H1 (cell line): ENCODE data around the gene WDR64. TPM values are rescaled to one million over a fixed set of nuclear protein-coding genes. Genes with fewer than 3 reads are reported as not detected.

Experiments
- CTCF ChIA-PET: fragments of 300-600 bp; sonication (Branson Sonifier 250); formaldehyde crosslinking; loops from one replicate; lab custom pipeline; 2021; ENCODE audit not compliant: partially characterized antibody; lab: Charles Lee
- POLR2A ChIA-PET: fragments of 300-600 bp; sonication (Branson Sonifier 250); formaldehyde crosslinking; loops from one replicate; lab custom pipeline; 2021; ENCODE audit warnings: inconsistent platforms; ENCODE audit not compliant: partially characterized antibody; lab: Charles Lee
- DNase-seq, 2 experiments: peaks; one replicate each; pipeline versions ENCODE4 v3.0.0 to v3.0.0-alpha.2; 2010 to 2022; ENCODE audit warnings: low spot score in 2 of 2, low read depth in 1 of 2, mixed read lengths in 1 of 2
- FAIRE-seq: peaks from 2 replicates; lab custom pipeline; 2011; peaks lifted over from hg19 to GRCh38; lab: Jason Lieb, UNC
- H2AFZ ChIP-seq: 2 replicates; pipeline ENCODE4 v1.8.1; 2012; ENCODE audit warnings: low read length, inconsistent platforms
- H2AK5ac ChIP-seq: 2 replicates; pipeline ENCODE4 v1.6.1; 2013; ENCODE audit warnings: low read depth, low read length
- H2BK120ac ChIP-seq: replicated peaks from 2 replicates; pipeline ENCODE3; 2013; ENCODE audit warnings: low read depth, low read length, inconsistent platforms
- H2BK12ac ChIP-seq: 2 replicates; pipeline ENCODE4 v1.6.1; 2013; ENCODE audit warnings: low read depth, low read length
- H2BK15ac ChIP-seq: 2 replicates; pipeline ENCODE4 v1.6.1; 2013; ENCODE audit warnings: low read length
- H2BK20ac ChIP-seq: 2 replicates; pipeline ENCODE4 v1.6.1; 2013; ENCODE audit warnings: low read length
- H2BK5ac ChIP-seq: 2 replicates; pipeline ENCODE4 v1.6.1; 2013; ENCODE audit warnings: low read depth, low read length
- H3K14ac ChIP-seq: 2 replicates; pipeline ENCODE4 v1.6.1; 2013; ENCODE audit warnings: inconsistent platforms; ENCODE audit not compliant: insufficient read length
- H3K18ac ChIP-seq: 2 replicates; pipeline ENCODE4 v1.6.1; 2013; ENCODE audit warnings: low read length; ENCODE audit errors: extremely low read depth
- H3K23ac ChIP-seq: 2 replicates; pipeline ENCODE4 v1.6.1; 2013; ENCODE audit warnings: inconsistent platforms; ENCODE audit not compliant: insufficient read length
- H3K23me2 ChIP-seq: 2 replicates; pipeline ENCODE4 v1.6.1; 2013; ENCODE audit warnings: low read depth, low read length
- H3K27ac ChIP-seq: 2 replicates; pipeline ENCODE4 v1.6.1; 2011; ENCODE audit warnings: low read depth, low read length, inconsistent platforms
- H3K27me3 ChIP-seq, 4 experiments: replicated peaks in 1 of 4; 1 replicate in 1 of 4; 2 replicates in 3 of 4; pipeline versions ENCODE4 v1.6.1 to v1.8.1; 2011 to 2013; ENCODE audit warnings: low read length in 3 of 4, mild to moderate bottlenecking in 3 of 4, inconsistent platforms in 2 of 4, mixed read lengths in 2 of 4, moderate library complexity in 1 of 4; ENCODE audit not compliant: control insufficient read depth in 3 of 4, insufficient read depth in 3 of 4; ENCODE audit errors: extremely low read depth in 1 of 4
- H3K36me3 ChIP-seq, 4 experiments: 2 replicates each; pipeline versions ENCODE4 v1.6.1 to v1.8.1; 2011 to 2013; ENCODE audit warnings: mild to moderate bottlenecking in 4 of 4, low read length in 3 of 4, moderate library complexity in 2 of 4, control low read depth in 1 of 4, inconsistent platforms in 1 of 4; ENCODE audit not compliant: insufficient read depth in 4 of 4, control insufficient read depth in 2 of 4
- H3K4ac ChIP-seq: replicated peaks from 2 replicates; pipeline ENCODE3; 2013; ENCODE audit warnings: low read length, low read depth, mixed read lengths, inconsistent platforms; ENCODE audit not compliant: insufficient read length
- H3K4me1 ChIP-seq, 4 experiments: replicated peaks in 1 of 4; 1 replicate in 1 of 4; 2 replicates in 3 of 4; pipeline versions ENCODE4 v1.6.1 to v1.8.1; 2011 to 2013; ENCODE audit warnings: low read length in 3 of 4, inconsistent platforms in 2 of 4, mixed read lengths in 1 of 4; ENCODE audit not compliant: insufficient read depth in 4 of 4, control insufficient read depth in 3 of 4
- H3K4me2 ChIP-seq, 2 experiments: 2 replicates each; pipeline versions ENCODE4 v1.6.1 to v1.8.1; 2011 to 2013; ENCODE audit warnings: low read depth in 2 of 2, low read length in 2 of 2, control low read depth in 1 of 2, inconsistent platforms in 1 of 2, mild to moderate bottlenecking in 1 of 2; ENCODE audit not compliant: insufficient read depth in 1 of 2
- H3K4me3 ChIP-seq, 4 experiments: fragments of 200-600, 300-600 bp in 1 of 4; sonication (generic), shearing (Covaris generic), sonication (Bioruptor Twin) in 1 of 4; 2 replicates each; pipeline versions ENCODE4 v1.5.1 to v1.8.1; 2011 to 2016; ENCODE audit warnings: low read length in 4 of 4, low read depth in 3 of 4, control low read depth in 2 of 4, inconsistent platforms in 2 of 4, mild to moderate bottlenecking in 2 of 4, mixed read lengths in 1 of 4, moderate library complexity in 1 of 4; ENCODE audit not compliant: insufficient read depth in 2 of 4; ENCODE audit errors: extremely low read depth in 1 of 4
- H3K56ac ChIP-seq: replicated peaks from 2 replicates; pipeline ENCODE3; 2013; ENCODE audit warnings: low read depth, mild to moderate bottlenecking, mixed read lengths, low read length, inconsistent platforms; ENCODE audit not compliant: insufficient read length
- H3K79me1 ChIP-seq: 2 replicates; pipeline ENCODE4 v1.6.1; 2013; ENCODE audit warnings: low read depth, low read length, control low read depth
- H3K79me2 ChIP-seq, 2 experiments: 2 replicates each; pipeline versions ENCODE4 v1.6.1 to v1.8.1; 2012 to 2013; ENCODE audit warnings: low read length in 2 of 2, mild to moderate bottlenecking in 2 of 2, inconsistent platforms in 1 of 2; ENCODE audit not compliant: insufficient read depth in 2 of 2, control insufficient read depth in 1 of 2
- H3K9ac ChIP-seq, 4 experiments: replicated peaks in 1 of 4; 1 replicate in 1 of 4; 2 replicates in 3 of 4; pipeline versions ENCODE4 v1.6.1 to v1.8.1; 2011 to 2013; ENCODE audit warnings: low read depth in 3 of 4, low read length in 3 of 4, control low read depth in 2 of 4, mild to moderate bottlenecking in 2 of 4, moderate library complexity in 2 of 4, inconsistent platforms in 1 of 4; ENCODE audit errors: extremely low read depth in 1 of 4
- H3K9me3 ChIP-seq, 2 experiments: 2 replicates each; pipeline versions ENCODE4 v1.6.1 to v1.8.1; 2012 to 2013; ENCODE audit warnings: mild to moderate bottlenecking in 2 of 2, moderate library complexity in 2 of 2, control low read depth in 1 of 2, inconsistent platforms in 1 of 2, low read depth in 1 of 2, low read length in 1 of 2, mixed read lengths in 1 of 2; ENCODE audit not compliant: insufficient read depth in 2 of 2
- H4K20me1 ChIP-seq, 2 experiments: replicated peaks in 1 of 2; 2 replicates each; pipeline versions ENCODE3 to v1.8.1; 2011 to 2013; ENCODE audit warnings: inconsistent platforms in 2 of 2, low read length in 2 of 2, mild to moderate bottlenecking in 1 of 2; ENCODE audit not compliant: insufficient read depth in 2 of 2, control insufficient read depth in 1 of 2
- H4K5ac ChIP-seq: 2 replicates; pipeline ENCODE4 v1.6.1; 2013; ENCODE audit warnings: low read length, low read depth, mixed read lengths, inconsistent platforms; ENCODE audit not compliant: insufficient read length
- H4K8ac ChIP-seq: 2 replicates; pipeline ENCODE4 v1.8.0; 2013; ENCODE audit warnings: mild to moderate bottlenecking, moderate library complexity, low read length, inconsistent platforms; ENCODE audit not compliant: insufficient read depth; ENCODE audit errors: extremely low read depth
- H4K91ac ChIP-seq: replicated peaks from 2 replicates; pipeline ENCODE3; 2013; ENCODE audit warnings: low read length, mixed read lengths, inconsistent platforms; ENCODE audit not compliant: insufficient read length
- BRCA1 ChIP-seq: IDR thresholded peaks from 2 replicates; pipeline ENCODE4 v1.6.1; 2012; ENCODE audit warnings: low read depth, low read length, improper control_type of control experiment
- CBX5 ChIP-seq: fragments of 300-800, 300-1000 bp; sonication (generic); IDR thresholded peaks from 2 replicates; pipeline ENCODE4 v1.7.1; 2016; ENCODE audit warnings: antibody characterized with exemption, low read length, low read depth
- CEBPB ChIP-seq: IDR thresholded peaks from 2 replicates; pipeline ENCODE4 v1.6.1; 2012; ENCODE audit warnings: low read depth, low read length
- HDAC6 ChIP-seq: IDR thresholded peaks from one replicate; pipeline ENCODE4 v1.7.1; 2012; ENCODE audit warnings: low read depth, mild to moderate bottlenecking, inconsistent platforms, low read length, moderate library complexity
- JUND ChIP-seq: IDR thresholded peaks from 2 replicates; pipeline ENCODE4 v1.6.1; 2011; ENCODE audit warnings: mild to moderate bottlenecking, improper control_type of control experiment, low read length
- RNF2 ChIP-seq: fragments of 200-900, 300-1000 bp; sonication (generic); IDR thresholded peaks from 2 replicates; pipeline ENCODE4 v1.7.1; 2016; ENCODE audit warnings: borderline replicate concordance, low read depth, mild to moderate bottlenecking, antibody characterized with exemption, low read length; ENCODE audit not compliant: poor library complexity, severe bottlenecking; ENCODE audit errors: missing control alignments
- RXRA ChIP-seq: IDR thresholded peaks from 2 replicates; pipeline ENCODE4 v1.6.1; 2011; ENCODE audit warnings: low read depth, mild to moderate bottlenecking, low read length, moderate library complexity; ENCODE audit not compliant: insufficient read depth
- SP4 ChIP-seq: IDR thresholded peaks from 2 replicates; pipeline ENCODE4 v1.6.1; 2012; ENCODE audit warnings: low read length, inconsistent platforms
- WGBS, 2 experiments: shearing (Covaris generic) in 1 of 2; methylation state at CpG; one replicate each; pipeline versions ENCODE4 v1.1.6 to v1.1.7; 2013 to 2015; ENCODE audit warnings: low lambda C conversion rate in 2 of 2, mixed read lengths in 2 of 2, inconsistent platforms in 1 of 2, low coverage in 1 of 2, missing lambda C conversion rate in 1 of 2; ENCODE audit not compliant: insufficient replicate concordance in 2 of 2, insufficient coverage in 1 of 2, insufficient read length in 1 of 2; ENCODE audit errors: extremely low coverage in 1 of 2, missing lambda C conversion rate in 1 of 2; 5-methylcytosine and 5-hydroxymethylcytosine counted together
- polyA plus RNA-seq, 7 experiments: library from polyadenylated mRNA; depleted of rRNA in 3 of 7; stranded (reverse) in 5 of 7; unstranded in 2 of 7; fragments of >200 nt in 5 of 7; fragments of 200-250 nt in 2 of 7; gene quantifications; 1 replicate in 5 of 7; 2 replicates in 1 of 7; 4 replicates in 1 of 7; pipeline versions ENCODE4 v1.2.1 to v1.2.3, GENCODE V29; 2011 to 2013; ENCODE audit warnings: missing spikeins in 2 of 7, mixed read lengths in 2 of 7
- total RNA-seq: library from RNA; stranded (reverse); fragmentation: NEBNext Ultra II Directional; extraction: Animal tissue kit (Norgen Biotek cat#: 25700); gene quantifications from 2 replicates; pipeline ENCODE4 v1.2.1, GENCODE V29; 2021
- TF ChIP-seq, protein P1 (sequence below): IDR thresholded peaks from 2 replicates; pipeline ENCODE4 v1.6.1; 2012; ENCODE audit warnings: inconsistent platforms
- TF ChIP-seq, protein P2 (sequence below): IDR thresholded peaks from 2 replicates; pipeline ENCODE4 v1.6.1; 2011; ENCODE audit warnings: low read length, improper control_type of control experiment
- TF ChIP-seq, protein P3 (sequence below), 3 experiments: IDR thresholded peaks; 1 replicate in 2 of 3; 2 replicates in 1 of 3; pipeline versions ENCODE4 v1.5.1 to v1.6.1; 2011; ENCODE audit warnings: low read length in 3 of 3, mild to moderate bottlenecking in 3 of 3, inconsistent platforms in 2 of 3, low read depth in 1 of 3, moderate library complexity in 1 of 3; ENCODE audit not compliant: insufficient read depth in 1 of 3; ENCODE audit errors: control extremely low read depth in 1 of 3

Gene WDR64
- total and polyA plus RNA-seq, 2 of the 8 experiments (the other 6 are each of a cell fraction or from before 2014, with no cell fraction given): 0.02 TPM; not detected in 1

DNA sequence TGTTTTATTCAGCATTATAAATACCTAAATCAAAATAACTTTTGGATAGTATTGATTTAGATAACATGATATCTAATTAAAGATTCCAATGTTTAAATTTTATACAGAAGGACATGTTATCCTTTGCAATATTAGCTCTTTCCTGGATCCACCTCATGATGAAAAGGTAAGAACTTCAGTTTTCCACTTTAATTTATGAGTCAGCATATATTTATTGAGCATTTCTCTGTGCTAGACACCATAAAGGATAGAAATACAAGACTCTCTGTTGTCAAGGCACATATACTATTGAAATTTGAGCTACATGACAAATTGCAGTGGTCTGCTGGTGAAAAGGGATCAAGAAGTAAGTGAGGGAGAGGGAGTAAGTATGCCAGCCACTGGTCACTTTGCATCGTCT lies 127.8 kb downstream of the WDR64 start:
- no peak for DNase-seq
- WGBS, 2 experiments: 90% methylated on average over 1 of the region's 1 CpG; no CpG with 5 or more reads in 1 of the 2 experiments
- H3K27me3 ChIP-seq: no peaks in the 10 kb centered on the region
- no peak overlapping the region for H2AK5ac ChIP-seq
- no peak overlapping the region for H3K4ac ChIP-seq
- no peak overlapping the region for H2BK5ac ChIP-seq
- H2BK20ac ChIP-seq: no peak overlapping the region
- H2AFZ ChIP-seq: no peak overlapping the region
- no peaks in the 10 kb centered on the region for H3K36me3 ChIP-seq
- no peak overlapping the region for H2BK15ac ChIP-seq
- H3K9ac ChIP-seq: no peak overlapping the region
- H4K91ac ChIP-seq: no peak overlapping the region
- no peak overlapping the region for H3K4me3 ChIP-seq
- no peak overlapping the region for H3K23ac ChIP-seq
- POLR2A ChIA-PET: no interaction called here
- no peak overlapping the region for H3K18ac ChIP-seq
- H2BK120ac ChIP-seq: no peak overlapping the region
- no peak for FAIRE-seq
- H3K14ac ChIP-seq: no peak overlapping the region
- H2BK12ac ChIP-seq: no peak overlapping the region
- H3K23me2 ChIP-seq: no peaks in the 10 kb centered on the region
- H3K27ac ChIP-seq: no peak overlapping the region
- no peak overlapping the region for H4K5ac ChIP-seq
- CTCF ChIA-PET: interaction anchor here (1.4 kb wide), 1 partner anchor 16 kb away, joined by 3 read pairs; no protein-coding TSS in a partner anchor
- no peak overlapping the region for H3K4me2 ChIP-seq
- H3K56ac ChIP-seq: no peak overlapping the region
- H4K20me1 ChIP-seq: no peaks in the 10 kb centered on the region
- no peaks in the 10 kb centered on the region for H3K79me2 ChIP-seq
- H3K9me3 ChIP-seq: no peaks in the 10 kb centered on the region
- H3K4me1 ChIP-seq: no peaks in the 10 kb centered on the region
- no peaks in the 10 kb centered on the region for H3K79me1 ChIP-seq
- H4K8ac ChIP-seq: no peak overlapping the region
- TF ChIP-seq RNF2 (no peak), BRCA1 (no peak), CEBPB (no peak), SP4 (no peak), RXRA (no peak), CBX5 (no peak), JUND (no peak), HDAC6 (no peak)
- TF ChIP-seq, protein P1, sequence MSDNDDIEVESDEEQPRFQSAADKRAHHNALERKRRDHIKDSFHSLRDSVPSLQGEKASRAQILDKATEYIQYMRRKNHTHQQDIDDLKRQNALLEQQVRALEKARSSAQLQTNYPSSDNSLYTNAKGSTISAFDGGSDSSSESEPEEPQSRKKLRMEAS: no peak
- TF ChIP-seq, protein P2, sequence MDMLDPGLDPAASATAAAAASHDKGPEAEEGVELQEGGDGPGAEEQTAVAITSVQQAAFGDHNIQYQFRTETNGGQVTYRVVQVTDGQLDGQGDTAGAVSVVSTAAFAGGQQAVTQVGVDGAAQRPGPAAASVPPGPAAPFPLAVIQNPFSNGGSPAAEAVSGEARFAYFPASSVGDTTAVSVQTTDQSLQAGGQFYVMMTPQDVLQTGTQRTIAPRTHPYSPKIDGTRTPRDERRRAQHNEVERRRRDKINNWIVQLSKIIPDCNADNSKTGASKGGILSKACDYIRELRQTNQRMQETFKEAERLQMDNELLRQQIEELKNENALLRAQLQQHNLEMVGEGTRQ: no peak
- TF ChIP-seq, protein P3, sequence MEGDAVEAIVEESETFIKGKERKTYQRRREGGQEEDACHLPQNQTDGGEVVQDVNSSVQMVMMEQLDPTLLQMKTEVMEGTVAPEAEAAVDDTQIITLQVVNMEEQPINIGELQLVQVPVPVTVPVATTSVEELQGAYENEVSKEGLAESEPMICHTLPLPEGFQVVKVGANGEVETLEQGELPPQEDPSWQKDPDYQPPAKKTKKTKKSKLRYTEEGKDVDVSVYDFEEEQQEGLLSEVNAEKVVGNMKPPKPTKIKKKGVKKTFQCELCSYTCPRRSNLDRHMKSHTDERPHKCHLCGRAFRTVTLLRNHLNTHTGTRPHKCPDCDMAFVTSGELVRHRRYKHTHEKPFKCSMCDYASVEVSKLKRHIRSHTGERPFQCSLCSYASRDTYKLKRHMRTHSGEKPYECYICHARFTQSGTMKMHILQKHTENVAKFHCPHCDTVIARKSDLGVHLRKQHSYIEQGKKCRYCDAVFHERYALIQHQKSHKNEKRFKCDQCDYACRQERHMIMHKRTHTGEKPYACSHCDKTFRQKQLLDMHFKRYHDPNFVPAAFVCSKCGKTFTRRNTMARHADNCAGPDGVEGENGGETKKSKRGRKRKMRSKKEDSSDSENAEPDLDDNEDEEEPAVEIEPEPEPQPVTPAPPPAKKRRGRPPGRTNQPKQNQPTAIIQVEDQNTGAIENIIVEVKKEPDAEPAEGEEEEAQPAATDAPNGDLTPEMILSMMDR (IDR thresholded peaks at IDR 0.05; ENCODE audit: control extremely low read depth in 1 of 3, insufficient read depth in 1 of 3, low read depth in 1 of 3, low read length in 3 of 3): no peak
